ENCODE measurements around the gene CIROP.

The CIROP gene

DNA sequence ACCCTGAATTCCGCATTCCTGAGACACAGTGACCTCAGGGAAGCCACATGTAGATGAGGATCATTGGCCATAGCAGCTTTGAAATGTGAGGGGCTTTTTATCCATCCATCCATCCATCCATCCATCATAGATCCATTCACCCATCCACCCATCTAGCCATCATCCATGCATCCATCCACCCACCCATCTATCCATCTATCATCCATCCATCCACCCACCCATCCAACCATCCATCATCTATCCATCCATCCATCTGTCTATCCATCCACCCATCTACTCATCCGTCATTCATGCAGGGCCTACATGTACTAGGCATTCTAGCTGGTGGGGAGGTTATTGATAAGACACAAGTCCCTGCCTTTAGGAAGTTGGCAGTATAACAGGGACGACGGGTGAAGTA lies 42.2 kb upstream of the CIROP start:
- H3K9me3 ChIP-seq (ENCODE audit: insufficient read depth, low read length), result no peaks in the 10 kb centered on the region
- H3K9me2 ChIP-seq (replicated peaks; ENCODE audit: insufficient read depth, low read length), result no peaks in the 10 kb centered on the region
- TF ChIP-seq, protein P1, sequence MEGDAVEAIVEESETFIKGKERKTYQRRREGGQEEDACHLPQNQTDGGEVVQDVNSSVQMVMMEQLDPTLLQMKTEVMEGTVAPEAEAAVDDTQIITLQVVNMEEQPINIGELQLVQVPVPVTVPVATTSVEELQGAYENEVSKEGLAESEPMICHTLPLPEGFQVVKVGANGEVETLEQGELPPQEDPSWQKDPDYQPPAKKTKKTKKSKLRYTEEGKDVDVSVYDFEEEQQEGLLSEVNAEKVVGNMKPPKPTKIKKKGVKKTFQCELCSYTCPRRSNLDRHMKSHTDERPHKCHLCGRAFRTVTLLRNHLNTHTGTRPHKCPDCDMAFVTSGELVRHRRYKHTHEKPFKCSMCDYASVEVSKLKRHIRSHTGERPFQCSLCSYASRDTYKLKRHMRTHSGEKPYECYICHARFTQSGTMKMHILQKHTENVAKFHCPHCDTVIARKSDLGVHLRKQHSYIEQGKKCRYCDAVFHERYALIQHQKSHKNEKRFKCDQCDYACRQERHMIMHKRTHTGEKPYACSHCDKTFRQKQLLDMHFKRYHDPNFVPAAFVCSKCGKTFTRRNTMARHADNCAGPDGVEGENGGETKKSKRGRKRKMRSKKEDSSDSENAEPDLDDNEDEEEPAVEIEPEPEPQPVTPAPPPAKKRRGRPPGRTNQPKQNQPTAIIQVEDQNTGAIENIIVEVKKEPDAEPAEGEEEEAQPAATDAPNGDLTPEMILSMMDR (IDR thresholded peaks at IDR 0.05; ENCODE audit: insufficient read depth, low read length, poor library complexity, severe bottlenecking), result no peak
- H3F3A ChIP-seq (ENCODE audit: insufficient read depth), result no peaks in the 10 kb centered on the region
- H3K79me2 ChIP-seq (ENCODE audit: insufficient read depth, low read length), result no peaks in the 10 kb centered on the region
- H3K27ac ChIP-seq (ENCODE audit: low read depth, low read length), result no peak overlapping the region
- H2AFZ ChIP-seq (ENCODE audit: low read depth, low read length, severe bottlenecking), result no peak overlapping the region
- no peaks in the 10 kb centered on the region for H3K36me3 ChIP-seq (ENCODE audit: low read length)
- H3K4me2 ChIP-seq (ENCODE audit: low read depth, low read length, poor library complexity, severe bottlenecking), result no peak overlapping the region
- H3K9ac ChIP-seq (ENCODE audit: low read length), result no peak overlapping the region
- no peaks in the 10 kb centered on the region for H4K20me1 ChIP-seq (ENCODE audit: low read depth, low read length)
- H3K4me3 ChIP-seq (ENCODE audit: insufficient read depth, low read length, poor library complexity, severe bottlenecking), result no peak overlapping the region
- H3K27me3 ChIP-seq (ENCODE audit: low read length), result no peaks in the 10 kb centered on the region

DNA sequence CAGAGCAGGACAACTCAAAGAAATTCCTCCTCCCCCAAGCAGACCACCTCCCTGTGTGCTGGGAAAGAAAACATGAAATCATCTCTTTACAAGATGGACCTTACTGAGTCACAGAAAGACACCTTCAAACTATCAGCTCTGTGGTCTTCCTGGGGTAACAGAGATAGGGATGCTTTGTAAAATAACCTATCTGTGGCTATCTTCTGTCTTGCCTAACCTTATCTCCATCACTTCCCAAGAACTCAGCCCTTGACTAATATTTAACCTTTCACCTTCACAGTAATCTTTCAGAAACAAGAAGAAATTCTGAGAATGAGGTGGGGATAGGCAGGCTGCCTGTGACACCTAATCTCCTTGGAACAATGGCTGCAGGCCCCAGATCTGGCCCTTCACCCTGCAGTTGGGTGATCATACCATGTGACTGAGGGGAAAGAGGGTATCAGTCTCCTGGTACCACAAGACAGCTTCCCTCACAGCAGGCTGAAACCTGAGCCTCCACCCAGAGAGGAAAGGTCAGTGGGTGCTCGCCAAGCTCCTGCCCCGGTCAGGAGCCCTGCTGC lies 41.6 kb upstream of the CIROP start:
- H3K9me2 ChIP-seq (replicated peaks; ENCODE audit: insufficient read depth, low read length), result no peaks in the 10 kb centered on the region
- TF ChIP-seq, protein P1 (IDR thresholded peaks at IDR 0.05; ENCODE audit: insufficient read depth, low read length, poor library complexity, severe bottlenecking), result no peak
- no peak for TF ChIP-seq EZH2phosphoT487 (conservative IDR thresholded peaks at IDR 0.05; ENCODE audit: low read length)
- H3K4me3 ChIP-seq (ENCODE audit: insufficient read depth, low read length, poor library complexity, severe bottlenecking), result no peak overlapping the region
- H3K9ac ChIP-seq (ENCODE audit: low read length), result no peak overlapping the region
- no peaks in the 10 kb centered on the region for H3K36me3 ChIP-seq (ENCODE audit: low read length)
- H4K20me1 ChIP-seq (ENCODE audit: low read depth, low read length), result no peaks in the 10 kb centered on the region
- H3K27ac ChIP-seq (ENCODE audit: low read depth, low read length), result no peak overlapping the region
- no peaks in the 10 kb centered on the region for H3K27me3 ChIP-seq (ENCODE audit: low read length)
- H3K4me2 ChIP-seq (ENCODE audit: low read depth, low read length, poor library complexity, severe bottlenecking), result no peak overlapping the region
- H3F3A ChIP-seq (ENCODE audit: insufficient read depth), result no peaks in the 10 kb centered on the region
- H2AFZ ChIP-seq (ENCODE audit: low read depth, low read length, severe bottlenecking), result no peak overlapping the region
- H3K9me3 ChIP-seq (ENCODE audit: insufficient read depth, low read length), result no peaks in the 10 kb centered on the region
- H3K79me2 ChIP-seq (ENCODE audit: insufficient read depth, low read length), result no peaks in the 10 kb centered on the region

DNA sequence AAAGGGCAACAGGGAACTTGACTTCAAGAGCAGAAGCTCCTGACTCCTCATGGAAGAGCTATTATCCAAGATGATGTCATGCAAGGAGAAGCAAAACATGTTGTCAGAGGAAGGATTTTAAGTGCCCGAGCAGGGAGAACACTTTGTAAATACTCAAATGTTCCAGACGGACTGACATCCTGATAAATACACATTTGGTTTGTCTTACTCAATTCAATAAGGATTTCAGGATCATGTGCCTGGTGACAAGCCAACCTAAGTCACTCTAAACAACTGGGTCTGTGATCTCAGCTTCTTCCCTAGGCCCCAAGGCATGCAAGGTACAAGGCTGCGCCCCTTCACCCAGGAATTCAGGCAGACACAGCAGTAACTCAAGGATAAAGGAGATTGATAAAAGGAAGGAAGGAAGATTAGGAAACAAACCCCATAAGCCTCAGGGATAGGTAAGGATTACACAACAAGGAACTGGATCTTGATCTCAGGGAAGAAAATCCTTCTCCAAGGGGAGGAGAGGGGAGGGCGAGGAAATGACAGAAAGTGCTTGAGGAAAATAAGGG lies 41.1 kb upstream of the CIROP start:
- no peak overlapping the region for H2AFZ ChIP-seq (ENCODE audit: low read depth, low read length, severe bottlenecking)
- H3K9me3 ChIP-seq (ENCODE audit: insufficient read depth, low read length), result no peaks in the 10 kb centered on the region
- no peaks in the 10 kb centered on the region for H3F3A ChIP-seq (ENCODE audit: insufficient read depth)
- H4K20me1 ChIP-seq (ENCODE audit: low read depth, low read length), result no peaks in the 10 kb centered on the region
- H3K4me3 ChIP-seq (ENCODE audit: insufficient read depth, low read length, poor library complexity, severe bottlenecking), result no peak overlapping the region
- no peaks in the 10 kb centered on the region for H3K79me2 ChIP-seq (ENCODE audit: insufficient read depth, low read length)
- no peaks in the 10 kb centered on the region for H3K36me3 ChIP-seq (ENCODE audit: low read length)
- no peaks in the 10 kb centered on the region for H3K9me2 ChIP-seq (replicated peaks; ENCODE audit: insufficient read depth, low read length)
- H3K9ac ChIP-seq (ENCODE audit: low read length), result no peak overlapping the region
- no peak overlapping the region for H3K27ac ChIP-seq (ENCODE audit: low read depth, low read length)
- H3K4me2 ChIP-seq (ENCODE audit: low read depth, low read length, poor library complexity, severe bottlenecking), result no peak overlapping the region
- TF ChIP-seq, protein P1 (IDR thresholded peaks at IDR 0.05; ENCODE audit: insufficient read depth, low read length, poor library complexity, severe bottlenecking), result no peak
- TF ChIP-seq EZH2phosphoT487 (conservative IDR thresholded peaks at IDR 0.05; ENCODE audit: low read length), result no peak
- H3K27me3 ChIP-seq (ENCODE audit: low read length), result no peaks in the 10 kb centered on the region

Data from SU-DHL-6 (cell line).